ENCODE data around the gene POU2AF2. TPM values are rescaled to one million over a fixed set of nuclear protein-coding genes. Genes with fewer than 3 reads are reported as not detected.
"Not testable (repeated sequence)": the region's sequence is repeated elsewhere in the genome, so short reads cannot be mapped to it uniquely, and the experiment has no call there.

Gene POU2AF2
- total RNA-seq, 2 donors from 2014 or later: not detected

DNA sequence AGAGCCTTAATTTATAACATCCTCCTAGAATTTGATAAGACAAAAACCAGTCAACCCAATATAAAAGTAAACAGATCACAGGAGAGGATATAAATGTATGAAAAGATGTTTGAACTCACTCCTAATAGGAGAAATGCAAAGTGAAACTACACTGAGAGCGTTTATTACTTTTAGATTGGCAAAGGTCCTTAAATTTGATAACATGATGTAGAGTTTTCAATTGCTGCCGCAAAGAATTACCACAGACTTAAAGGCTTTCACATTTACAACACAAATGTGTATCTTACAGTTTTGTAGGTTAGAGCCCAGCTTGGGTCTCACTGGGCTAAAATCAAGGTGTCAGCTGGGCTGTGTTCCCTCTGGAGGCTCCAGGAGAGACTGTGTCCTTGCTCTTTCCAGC is 9.1 kb upstream of the POU2AF2 start:
- no peak overlapping the region for H3K27ac Mint-ChIP-seq
- no peak for ATAC-seq
- H3K36me3 Mint-ChIP-seq: no peaks in the 10 kb centered on the region
- DNase-seq (ENCODE audit: low spot score in 2 of 2): no peak
- no peaks in the 10 kb centered on the region for H3K9me3 Mint-ChIP-seq

DNA sequence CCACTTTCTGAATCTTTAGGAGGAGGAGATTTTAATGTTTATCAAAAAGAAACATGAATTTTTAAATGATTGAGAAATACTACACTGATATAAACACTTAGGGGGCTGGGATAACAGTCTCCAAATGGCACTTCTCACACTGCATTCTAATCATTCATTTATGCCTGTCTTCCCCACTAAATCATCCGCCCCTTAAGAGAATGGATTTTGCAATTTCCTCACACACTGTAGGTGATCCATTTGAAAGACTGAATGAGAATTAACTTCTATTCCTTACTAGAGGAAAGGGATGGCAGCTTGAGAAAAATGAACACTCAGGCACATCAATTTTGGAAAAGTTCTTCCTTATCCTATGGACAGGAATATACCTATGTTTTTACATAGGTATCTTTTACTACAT is 7.6 kb upstream of the POU2AF2 start:
- Mint-ChIP-seq H3K27ac (no peak overlapping the region), H3K9me3 (no peaks in the 10 kb centered on the region), H3K36me3 (no peaks in the 10 kb centered on the region)
- DNase-seq (ENCODE audit: low spot score in 2 of 2) (no peak), ATAC-seq (no peak)

DNA sequence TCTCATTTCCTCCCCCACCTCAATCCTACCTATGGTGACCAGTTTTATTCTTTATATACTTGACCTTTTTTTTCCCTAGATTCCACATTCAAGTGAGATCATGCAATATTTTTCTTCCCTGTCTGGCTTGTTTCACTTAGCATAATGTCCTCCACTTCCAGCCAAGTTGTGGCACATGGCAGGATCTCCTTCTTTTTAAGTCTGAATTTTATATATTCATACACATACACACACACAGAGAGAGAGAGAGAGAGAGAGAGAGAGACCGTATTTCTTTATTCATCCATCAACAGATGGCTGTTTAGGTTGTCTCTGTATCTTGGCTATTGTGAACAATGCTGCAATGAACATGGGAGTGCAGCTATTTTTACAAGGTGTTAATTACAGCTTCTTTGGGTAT is 1.4 kb downstream of the POU2AF2 start:
- H3K27ac Mint-ChIP-seq: no peak overlapping the region
- no peaks in the 10 kb centered on the region for H3K9me3 Mint-ChIP-seq
- H3K36me3 Mint-ChIP-seq: no peaks in the 10 kb centered on the region
- no peak for ATAC-seq
- no peak for DNase-seq (ENCODE audit: low spot score in 2 of 2)

DNA sequence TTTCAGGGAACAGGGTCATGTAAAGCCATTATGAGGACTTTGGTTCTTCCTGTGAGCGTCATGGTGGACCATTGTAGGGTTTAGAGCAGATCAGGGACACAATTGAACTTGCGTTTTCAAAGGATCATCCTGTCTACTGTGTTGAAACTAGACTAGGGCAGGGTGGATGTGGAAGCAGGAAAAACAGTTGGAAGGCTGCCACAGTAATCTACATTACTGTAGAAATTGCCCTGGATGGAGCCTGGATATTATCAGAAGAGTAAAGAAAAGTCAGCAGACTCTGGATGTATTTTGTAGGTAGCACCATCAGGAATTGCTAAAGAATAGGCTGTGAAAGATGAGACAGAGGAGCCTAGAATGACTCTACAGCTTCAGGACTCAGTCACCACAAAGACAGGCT is 5.4 kb downstream of the POU2AF2 start:
- Mint-ChIP-seq H3K36me3 (no peaks in the 10 kb centered on the region), H3K27ac (no peak overlapping the region), H3K9me3 (no peaks in the 10 kb centered on the region)
- no peak for DNase-seq (ENCODE audit: low spot score in 2 of 2)
- ATAC-seq: no peak

DNA sequence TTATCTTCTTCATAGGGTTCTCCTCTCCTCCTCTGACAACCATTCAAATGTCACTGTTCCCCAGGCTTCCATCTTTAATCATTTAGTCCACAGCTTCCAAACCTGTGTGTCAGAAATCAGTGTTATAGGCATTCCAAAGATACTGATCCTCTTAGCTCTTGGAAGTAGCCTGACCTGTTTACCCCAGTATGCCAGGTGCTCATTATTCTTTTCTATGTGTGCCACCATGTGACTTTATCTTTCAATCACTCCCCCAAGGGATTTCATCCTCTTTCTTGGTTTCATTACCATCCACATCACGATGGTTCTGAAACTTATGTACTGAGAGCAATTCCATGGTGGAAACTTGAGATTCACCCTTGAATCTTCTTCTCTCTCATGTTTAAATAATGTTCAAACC is 7.6 kb downstream of the POU2AF2 start:
- no peak overlapping the region for H3K27ac Mint-ChIP-seq
- no peaks in the 10 kb centered on the region for H3K36me3 Mint-ChIP-seq
- DNase-seq (ENCODE audit: low spot score in 2 of 2) (no peak), ATAC-seq (no peak)
- H3K9me3 Mint-ChIP-seq: no peaks in the 10 kb centered on the region

DNA sequence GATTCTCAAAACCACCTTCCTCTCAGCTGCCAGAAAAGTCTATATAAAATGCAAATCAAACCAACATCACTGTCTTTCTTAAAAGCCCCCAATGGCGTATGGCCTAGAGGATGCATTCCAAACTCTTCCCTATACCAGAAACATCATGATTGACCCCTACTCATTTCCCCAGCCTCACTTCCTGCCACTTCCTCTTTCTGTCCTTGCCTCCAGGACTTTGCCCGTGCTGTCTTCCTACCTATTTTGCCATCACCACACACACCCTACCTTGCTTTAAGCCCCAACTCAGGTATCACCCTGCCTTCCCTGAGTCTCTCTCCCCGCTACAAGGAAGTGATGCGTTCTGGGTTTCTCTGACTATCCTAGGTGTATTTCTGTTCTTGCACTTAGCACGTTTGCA is 8.1 kb downstream of the POU2AF2 start:
- no peak for DNase-seq (ENCODE audit: low spot score in 2 of 2)
- H3K27ac Mint-ChIP-seq: no peak overlapping the region
- H3K9me3 Mint-ChIP-seq: no peaks in the 10 kb centered on the region
- ATAC-seq: no peak
- H3K36me3 Mint-ChIP-seq: no peaks in the 10 kb centered on the region

DNA sequence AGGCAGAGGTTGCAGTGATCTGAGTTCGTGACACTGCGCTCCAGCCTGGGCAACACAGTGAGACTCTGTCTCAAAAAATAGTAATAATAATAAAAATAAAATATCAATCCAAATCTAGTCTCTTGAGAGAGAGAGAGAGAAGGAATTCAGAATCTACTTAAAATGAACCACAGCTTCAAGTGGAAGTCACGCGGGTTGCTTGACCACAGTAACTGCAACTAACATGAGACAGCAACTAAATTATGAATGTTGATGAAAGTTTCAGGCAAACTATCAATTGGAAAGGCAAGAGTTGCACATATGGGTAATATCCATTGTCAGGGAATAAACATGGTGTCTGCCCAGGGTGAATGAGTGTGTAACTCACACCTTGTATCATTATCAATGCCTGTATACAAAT is 12.5 kb downstream of the POU2AF2 start:
- H3K9me3 Mint-ChIP-seq: no peaks in the 10 kb centered on the region
- no peaks in the 10 kb centered on the region for H3K36me3 Mint-ChIP-seq
- ATAC-seq (no peak), DNase-seq (ENCODE audit: low spot score in 2 of 2) (no peak)
- no peak overlapping the region for H3K27ac Mint-ChIP-seq

DNA sequence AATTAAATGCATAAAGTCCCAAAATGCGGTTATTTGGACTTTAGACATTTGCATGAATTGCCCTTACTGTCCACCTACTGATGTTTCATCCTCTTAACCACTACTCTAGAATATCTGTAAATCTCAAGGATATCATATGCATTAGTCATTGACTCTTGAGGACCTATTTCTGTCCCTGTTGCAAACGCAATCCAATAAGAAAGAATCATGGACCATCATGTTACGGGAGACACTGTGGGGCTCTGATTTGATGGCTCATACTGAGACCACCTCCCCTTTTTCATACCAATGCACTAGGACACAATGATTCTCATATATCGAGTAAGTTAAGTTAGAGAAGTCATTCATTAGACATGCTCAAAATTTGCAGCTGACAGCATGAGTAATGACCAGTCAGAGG is 14.4 kb downstream of the POU2AF2 start:
- Mint-ChIP-seq H3K36me3 (no peaks in the 10 kb centered on the region), H3K9me3 (no peaks in the 10 kb centered on the region), H3K27ac (no peak overlapping the region)
- ATAC-seq (no peak), DNase-seq (ENCODE audit: low spot score in 2 of 2) (no peak)

DNA sequence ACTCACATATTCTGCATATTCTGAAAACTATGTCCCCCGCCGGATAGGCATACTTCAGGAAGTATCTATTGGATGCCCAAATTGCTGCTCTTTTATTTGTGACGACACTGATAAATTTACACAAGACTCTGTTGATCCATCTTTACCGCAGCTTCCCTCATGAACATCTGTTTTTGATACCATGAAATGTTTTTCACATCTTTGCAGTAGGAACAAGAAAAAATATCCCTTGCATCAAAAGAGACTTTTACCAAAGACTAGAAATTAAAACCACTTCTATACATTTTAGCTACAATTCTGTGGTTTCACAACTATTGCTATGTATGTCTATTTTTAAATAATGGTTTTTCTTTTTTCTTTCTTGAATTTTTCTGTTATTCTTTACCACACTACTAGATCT is 15.3 kb downstream of the POU2AF2 start:
- Mint-ChIP-seq H3K27ac (no peak overlapping the region), H3K36me3 (no peaks in the 10 kb centered on the region), H3K9me3 (no peaks in the 10 kb centered on the region)
- ATAC-seq (no peak), DNase-seq (ENCODE audit: low spot score in 2 of 2) (no peak)

DNA sequence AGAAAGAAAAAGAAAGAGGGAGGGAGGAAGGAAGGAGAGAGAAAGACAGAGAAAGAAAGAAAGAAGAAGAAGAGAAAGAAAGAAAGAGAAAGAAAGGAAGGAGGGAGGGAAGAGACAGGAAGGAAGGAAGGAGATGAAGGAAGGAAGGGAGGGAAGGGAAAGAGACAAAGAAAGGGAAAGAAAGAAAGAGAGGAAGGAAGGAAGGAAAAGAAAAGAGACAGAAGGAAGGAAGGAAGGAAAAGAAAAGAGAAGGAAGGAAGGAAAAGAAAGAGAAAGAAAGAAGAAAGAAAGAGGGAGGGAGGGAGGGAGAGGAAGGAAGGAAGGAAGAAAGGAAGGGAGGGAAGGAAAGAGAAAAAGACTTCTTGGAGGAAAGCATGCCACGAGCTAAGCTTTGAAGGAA is 19.1 kb downstream of the POU2AF2 start:
- Mint-ChIP-seq H3K36me3 (no peaks in the 10 kb centered on the region), H3K9me3 (no peaks in the 10 kb centered on the region), H3K27ac (no peak overlapping the region)
- ATAC-seq: no peak
- no peak for DNase-seq (ENCODE audit: low spot score in 2 of 2)

DNA sequence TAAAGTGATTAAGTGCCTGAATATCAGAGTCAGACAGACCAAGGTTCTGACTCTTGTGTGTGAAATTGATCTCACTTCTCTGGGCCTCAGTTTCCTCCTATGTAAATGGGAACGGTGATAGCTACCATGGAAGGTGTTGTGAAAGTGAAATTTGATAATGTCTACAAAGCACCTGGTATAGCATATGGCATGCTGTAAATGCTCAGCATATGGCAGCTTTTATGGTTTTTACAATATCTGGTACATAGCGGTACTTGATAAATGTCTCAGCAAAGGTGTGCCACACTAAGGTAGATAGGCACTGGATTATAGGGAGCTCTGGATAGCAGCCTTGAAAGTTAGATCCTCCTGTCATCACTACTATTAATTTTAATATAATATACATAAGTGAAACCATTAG is 19.9 kb downstream of the POU2AF2 start:
- no peak for ATAC-seq
- Mint-ChIP-seq H3K36me3 (no peaks in the 10 kb centered on the region), H3K9me3 (no peaks in the 10 kb centered on the region), H3K27ac (no peak overlapping the region)
- no peak for DNase-seq (ENCODE audit: low spot score in 2 of 2)

DNA sequence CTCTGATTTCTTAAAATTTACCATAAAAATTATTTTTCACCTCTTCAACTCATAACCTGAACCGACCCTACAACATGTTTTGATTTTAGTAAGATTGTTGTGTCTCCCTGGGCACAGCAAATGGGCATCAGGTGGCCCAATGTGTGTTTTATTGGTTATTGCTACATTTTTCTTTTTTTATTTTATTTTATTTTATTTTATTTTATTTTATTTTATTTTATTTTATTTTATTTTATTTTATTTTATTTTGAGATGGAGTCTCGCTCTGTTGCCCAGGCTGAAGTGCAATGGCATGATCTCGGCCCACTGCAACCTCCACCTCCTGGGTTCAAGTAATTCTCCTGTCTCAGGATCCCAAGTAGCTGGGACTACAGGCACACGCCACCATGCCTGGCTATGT is 22.8 kb downstream of the POU2AF2 start:
- not testable (repeated sequence) for ATAC-seq; H3K27ac Mint-ChIP-seq; H3K36me3 Mint-ChIP-seq; DNase-seq (ENCODE audit: low spot score in 2 of 2); H3K9me3 Mint-ChIP-seq

DNA sequence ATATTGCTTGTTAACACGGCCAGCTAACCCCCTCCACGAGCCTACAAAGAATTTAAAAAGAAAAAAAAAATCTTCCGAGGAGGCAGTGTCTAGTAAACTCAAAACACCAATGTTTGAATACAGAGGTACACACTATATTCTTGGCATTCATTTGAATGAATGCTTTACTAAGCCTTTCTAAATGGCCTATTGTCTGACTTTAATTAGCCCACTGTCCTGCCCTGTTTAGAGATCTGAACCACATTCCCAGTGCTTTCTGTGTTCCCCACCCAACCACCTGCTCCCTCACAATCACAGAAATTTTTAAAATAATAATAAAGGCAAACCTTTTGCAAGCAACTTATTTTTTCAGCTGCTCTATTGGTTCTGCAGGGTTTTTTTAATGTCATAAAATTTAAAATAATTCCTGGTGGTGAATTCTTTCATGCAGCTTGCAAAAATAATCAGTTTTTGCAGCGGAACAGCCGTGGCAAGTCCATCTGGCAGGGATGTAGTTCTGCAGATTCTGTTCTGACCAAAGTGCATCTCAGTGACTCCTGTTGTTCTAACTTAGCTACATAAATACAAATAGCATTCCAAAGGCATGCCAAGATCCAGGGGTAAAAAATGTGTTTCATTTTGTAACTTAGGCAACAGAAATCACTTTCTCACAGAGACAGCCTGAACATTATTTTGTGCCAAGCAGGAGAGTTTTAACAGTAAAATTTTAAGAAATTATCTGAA is 23.8 kb downstream of the POU2AF2 start:
- H3K36me3 Mint-ChIP-seq: no peaks in the 10 kb centered on the region
- no peak overlapping the region for H3K27ac Mint-ChIP-seq
- no peak for ATAC-seq
- H3K9me3 Mint-ChIP-seq: no peaks in the 10 kb centered on the region
- DNase-seq (ENCODE audit: low spot score in 2 of 2): no peak

DNA sequence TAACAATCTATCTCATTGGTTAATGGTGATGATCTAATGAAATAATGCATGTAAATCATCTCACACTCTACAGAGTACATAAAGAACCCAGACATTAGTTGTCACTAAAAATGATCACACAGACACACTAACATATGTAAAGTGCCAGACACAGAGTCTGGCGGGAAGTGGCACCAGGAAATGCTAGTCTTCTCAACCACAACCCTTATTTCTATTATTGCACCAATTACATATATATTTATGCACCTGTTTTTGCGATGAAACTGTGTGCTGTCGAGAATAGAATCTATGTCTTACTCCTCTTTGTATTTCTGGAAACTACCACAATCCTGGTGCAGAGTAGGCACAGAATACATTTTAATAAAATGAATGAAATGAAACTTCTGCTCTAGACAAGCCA is 26.9 kb downstream of the POU2AF2 start:
- ATAC-seq (no peak), DNase-seq (ENCODE audit: low spot score in 2 of 2) (no peak)
- Mint-ChIP-seq H3K36me3 (no peaks in the 10 kb centered on the region), H3K27ac (no peak overlapping the region), H3K9me3 (no peaks in the 10 kb centered on the region)

DNA sequence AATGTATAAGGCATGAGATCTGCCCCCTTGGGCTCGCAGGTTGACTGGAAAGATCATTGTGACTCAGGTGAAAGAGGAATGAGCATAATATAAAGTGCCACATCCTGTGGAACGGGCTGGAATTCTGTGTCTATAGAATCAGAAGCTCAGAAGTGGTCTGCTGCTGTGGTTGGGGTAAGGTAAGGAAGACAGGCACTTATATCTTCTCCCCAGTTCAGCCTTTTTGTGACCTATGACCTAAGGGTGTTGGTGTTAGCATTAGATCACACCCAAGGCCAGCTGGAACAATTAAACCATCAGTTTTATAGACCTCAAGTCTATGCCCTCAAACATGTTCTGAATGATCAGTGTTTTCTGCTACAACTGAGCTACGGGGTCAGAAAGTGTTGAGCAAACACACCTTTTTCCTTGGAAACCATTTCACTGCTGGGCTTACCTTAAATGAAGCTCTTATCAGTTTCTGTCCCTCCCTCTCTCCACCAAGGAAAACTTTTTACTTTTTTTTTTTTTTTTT is 37.1 kb downstream of the POU2AF2 start:
- no peak for DNase-seq (ENCODE audit: low spot score in 2 of 2)
- ATAC-seq: peak; percentile 24 to 52
- Mint-ChIP-seq H3K9me3 (no peaks in the 10 kb centered on the region), H3K27ac (no peak overlapping the region), H3K36me3 (no peaks in the 10 kb centered on the region)

DNA sequence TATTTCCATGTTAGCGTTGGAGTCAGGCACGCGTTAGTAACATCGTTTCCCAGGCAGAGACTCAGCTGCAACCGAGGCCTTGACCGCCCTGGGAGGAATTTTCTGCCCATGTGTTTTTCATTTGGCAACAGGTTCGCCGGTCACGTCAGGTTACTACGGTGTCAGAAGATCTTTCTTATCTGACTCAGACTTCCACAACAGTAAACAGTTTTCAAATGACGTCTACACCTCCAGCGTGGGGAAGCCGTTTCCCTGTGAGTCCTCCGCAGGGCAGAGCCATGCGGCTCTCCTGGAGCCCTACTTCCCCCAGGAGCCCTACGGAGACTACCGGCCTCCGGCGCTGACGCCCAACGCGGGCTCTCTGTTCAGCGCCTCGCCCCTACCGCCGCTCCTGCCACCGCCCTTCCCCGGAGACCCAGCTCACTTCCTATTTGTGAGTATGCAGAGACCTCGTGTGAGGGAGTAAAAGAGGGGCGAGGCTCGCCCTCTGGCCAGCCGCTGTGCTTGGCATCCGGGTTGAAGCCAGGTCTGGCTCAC is 38.5 kb downstream of the POU2AF2 start:
- Mint-ChIP-seq H3K36me3 (no peaks in the 10 kb centered on the region), H3K27ac (no peak overlapping the region), H3K9me3 (no peaks in the 10 kb centered on the region)
- ATAC-seq (peak in 1 of 2 donors; percentile 6), DNase-seq (ENCODE audit: low spot score in 2 of 2) (no peak)

DNA sequence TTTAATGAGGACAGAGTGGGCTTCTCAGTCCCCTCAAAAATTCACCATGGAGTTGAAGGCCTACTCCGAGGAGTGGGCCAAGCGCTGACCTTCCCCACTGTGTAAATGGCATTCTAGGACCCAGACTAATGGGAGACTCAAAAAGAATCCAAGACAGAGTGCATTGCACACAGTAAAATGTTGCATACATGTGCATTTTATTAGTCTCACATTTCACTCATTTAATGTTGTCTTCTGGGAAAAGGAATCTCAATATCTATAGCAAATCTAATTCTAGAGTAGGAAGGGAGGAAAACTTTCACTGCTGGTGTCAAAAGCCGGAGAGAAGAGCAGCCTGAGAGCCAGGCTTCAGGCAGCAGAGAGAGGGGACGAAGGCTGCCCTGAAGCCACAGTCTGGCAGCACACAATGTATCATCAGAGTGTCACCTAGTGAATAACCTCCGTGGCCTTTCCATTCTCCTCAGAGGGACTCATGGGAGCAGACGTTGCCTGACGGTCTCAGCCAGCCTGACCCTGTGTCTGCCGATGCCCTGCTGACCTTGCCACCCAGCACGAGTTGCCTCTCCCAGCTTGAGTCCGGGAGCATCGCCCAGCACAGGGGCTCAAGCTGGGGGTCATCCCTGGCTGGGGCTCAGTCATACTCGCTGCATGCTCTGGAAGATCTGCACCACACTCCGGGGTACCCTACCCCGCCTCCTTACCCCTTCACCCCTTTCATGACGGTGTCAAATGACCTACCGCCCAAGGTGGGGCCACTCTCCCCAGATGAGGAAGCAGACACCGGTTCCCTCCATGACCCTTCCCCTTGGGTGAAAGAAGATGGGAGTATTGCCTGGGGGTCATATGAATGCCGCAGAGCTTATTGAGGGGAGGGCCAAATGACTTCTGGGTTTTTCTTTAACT is 39.9 kb downstream of the POU2AF2 start:
- ATAC-seq (no peak), DNase-seq (ENCODE audit: low spot score in 2 of 2) (no peak)
- Mint-ChIP-seq H3K36me3 (no peaks in the 10 kb centered on the region), H3K9me3 (no peaks in the 10 kb centered on the region), H3K27ac (peak overlapping the region in 1 of 2 donors; percentile 1)
